Activated CD4-positive, CD25-positive, alpha-beta regulatory T cell (primary cell): ENCODE results near the gene ADA.
"Not testable (repeated sequence)": the region's sequence is repeated elsewhere in the genome, so short reads cannot be mapped to it uniquely, and the experiment has no call there.

Experiments used
- DNase-seq, 4 experiments: peaks; one replicate each; lab custom pipeline; 2025; lab: John Stamatoyannopoulos, UW

ADA gene

GRCh38 chr20:44599715-44600114, 51.8 kb downstream of the ADA start:
- no peak for DNase-seq

DNA sequence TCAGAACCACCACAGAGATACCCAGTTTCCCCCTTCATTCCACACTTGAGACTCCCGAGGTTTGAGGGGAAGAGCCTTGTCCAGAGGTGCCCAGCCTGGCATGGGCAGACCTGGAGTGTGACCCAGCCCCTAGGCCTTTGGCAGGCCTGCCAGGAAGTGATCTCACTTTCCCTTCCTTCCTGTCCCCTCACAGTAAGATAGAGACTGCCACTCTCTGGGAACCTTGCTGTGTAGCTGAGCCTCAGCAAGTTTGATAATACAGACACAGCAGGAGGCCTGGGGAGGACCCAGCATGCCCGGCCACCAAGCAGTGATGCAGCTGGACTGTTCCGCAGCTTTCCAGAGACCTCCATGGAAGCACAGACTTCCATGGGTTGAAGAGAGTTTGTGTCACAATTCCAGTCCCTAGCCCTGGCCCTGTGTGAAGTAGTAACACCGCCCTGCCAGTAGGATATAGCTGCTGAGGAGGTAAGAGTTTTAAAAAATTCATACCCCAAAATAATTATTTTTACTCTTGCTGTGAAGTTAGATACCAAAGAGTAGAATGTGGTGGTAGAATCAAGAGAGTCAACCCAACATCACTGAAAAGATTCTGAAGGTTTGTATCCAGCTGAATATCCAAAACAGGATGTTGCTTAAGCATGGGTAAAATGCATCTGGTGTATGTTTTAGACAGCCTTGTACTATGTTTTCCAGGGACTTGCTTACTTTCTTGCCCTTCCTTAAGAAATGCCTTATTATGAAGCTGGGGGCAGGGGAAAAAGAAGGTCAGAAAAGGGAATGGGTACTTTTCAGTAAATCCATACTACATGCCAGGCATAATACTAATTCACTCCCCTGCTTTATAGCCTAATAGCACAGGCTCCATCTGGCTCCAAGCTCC, 52.8 kb downstream of the ADA start:
- no peak for DNase-seq

DNA sequence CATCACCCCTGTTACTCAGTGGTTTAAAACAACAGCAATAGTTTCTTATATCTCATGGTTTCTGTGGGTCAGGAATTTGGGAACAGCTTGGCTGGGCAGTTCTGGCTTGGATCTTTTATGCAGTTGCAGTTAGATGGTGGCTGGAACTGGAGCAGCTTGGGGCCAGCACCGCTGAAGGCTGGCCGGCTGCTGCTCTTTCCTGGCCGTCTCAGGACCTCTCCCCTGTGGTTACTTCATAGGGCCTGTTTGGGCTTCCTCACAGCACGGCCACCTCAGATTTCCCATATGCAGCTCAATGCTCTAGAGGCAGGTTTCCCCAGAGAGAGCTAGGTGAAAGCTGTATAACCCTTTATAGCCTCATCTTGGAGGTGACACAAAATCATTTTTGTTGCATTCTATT, 53.6 kb downstream of the ADA start:
- DNase-seq, result no peak

DNA sequence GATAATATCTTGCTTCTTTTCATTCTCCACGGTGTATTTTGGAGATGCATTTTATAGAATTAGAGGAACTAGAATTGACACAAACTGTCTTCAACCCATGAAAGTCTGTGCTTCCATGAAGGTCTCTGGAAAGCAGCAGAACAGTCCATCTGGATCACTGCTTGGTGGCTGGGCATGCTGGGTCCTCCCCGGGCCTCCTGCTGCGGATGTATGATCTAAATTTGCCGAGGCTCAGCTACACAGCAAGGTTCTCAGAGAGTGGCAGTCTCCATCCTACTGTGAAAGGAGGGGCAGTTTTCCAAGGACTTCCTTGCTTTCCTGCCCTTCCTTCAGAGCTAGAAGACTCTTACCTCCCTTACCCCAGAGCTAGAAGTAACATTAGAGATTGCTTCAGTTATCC, 54.0 kb downstream of the ADA start:
- no peak for DNase-seq

DNA sequence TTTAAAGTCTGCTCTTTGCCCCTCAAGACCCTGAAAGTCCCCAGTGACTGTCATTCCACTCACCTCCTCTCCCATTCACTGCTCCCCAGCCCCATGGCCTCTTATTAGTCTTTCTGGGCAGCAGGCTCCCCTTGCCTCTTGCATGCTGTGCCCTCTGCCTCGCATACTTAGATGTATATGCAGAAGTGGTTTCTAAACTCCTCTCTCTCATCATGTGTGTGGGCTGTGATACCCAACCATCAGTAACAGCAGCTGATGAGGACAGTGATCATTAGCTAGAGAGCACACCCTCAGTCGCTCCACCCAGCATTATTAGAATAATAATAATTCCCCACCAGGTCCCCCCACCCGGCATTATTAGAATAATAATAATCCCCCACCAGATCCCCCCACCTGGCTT, 54.6 kb downstream of the ADA start:
- no peak for DNase-seq

GRCh38 chr20:44596010-44596409, 55.5 kb downstream of the ADA start:
- no peak for DNase-seq

GRCh38 chr20:44594730-44595129, 56.8 kb downstream of the ADA start:
- no peak for DNase-seq

DNA sequence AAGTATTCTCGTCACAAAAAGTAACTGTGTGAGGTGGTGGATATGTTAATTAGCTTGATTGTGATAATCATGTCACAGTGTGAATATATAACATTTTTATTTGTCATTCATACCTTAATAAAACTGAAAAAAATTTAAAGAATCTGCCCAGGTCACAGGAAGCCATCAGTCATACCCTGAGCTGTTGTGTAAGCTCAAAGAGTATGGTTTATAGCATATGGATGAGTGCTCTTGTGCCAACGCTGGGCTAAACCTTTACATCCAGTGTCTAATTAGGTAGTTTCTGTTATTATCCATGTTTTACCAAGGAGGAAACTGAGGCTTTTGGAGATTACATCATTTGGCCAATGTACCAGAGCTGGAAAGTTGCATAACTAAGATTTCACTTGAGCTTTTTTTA, 57.7 kb downstream of the ADA start:
- no peak for DNase-seq

DNA sequence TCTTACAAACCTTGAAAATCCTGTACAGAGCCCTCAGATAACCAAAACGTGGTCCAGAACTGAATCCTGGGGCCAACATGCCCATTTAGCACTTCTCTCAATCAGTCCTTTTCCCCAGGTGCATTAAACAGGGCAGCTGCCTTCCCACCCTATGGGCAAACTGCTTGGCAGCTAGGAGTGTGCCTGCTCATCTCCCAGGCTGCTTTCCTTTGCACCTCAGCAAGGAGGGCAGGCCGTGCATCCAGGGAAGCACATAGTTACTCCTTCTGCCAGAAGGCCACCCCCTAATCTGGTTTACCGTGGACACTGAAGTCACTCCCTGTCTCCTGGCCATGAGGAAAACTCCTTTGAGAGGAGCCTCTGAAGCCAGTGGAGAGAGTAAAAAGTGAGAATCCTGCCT, 59.1 kb downstream of the ADA start:
- no peak for DNase-seq

DNA sequence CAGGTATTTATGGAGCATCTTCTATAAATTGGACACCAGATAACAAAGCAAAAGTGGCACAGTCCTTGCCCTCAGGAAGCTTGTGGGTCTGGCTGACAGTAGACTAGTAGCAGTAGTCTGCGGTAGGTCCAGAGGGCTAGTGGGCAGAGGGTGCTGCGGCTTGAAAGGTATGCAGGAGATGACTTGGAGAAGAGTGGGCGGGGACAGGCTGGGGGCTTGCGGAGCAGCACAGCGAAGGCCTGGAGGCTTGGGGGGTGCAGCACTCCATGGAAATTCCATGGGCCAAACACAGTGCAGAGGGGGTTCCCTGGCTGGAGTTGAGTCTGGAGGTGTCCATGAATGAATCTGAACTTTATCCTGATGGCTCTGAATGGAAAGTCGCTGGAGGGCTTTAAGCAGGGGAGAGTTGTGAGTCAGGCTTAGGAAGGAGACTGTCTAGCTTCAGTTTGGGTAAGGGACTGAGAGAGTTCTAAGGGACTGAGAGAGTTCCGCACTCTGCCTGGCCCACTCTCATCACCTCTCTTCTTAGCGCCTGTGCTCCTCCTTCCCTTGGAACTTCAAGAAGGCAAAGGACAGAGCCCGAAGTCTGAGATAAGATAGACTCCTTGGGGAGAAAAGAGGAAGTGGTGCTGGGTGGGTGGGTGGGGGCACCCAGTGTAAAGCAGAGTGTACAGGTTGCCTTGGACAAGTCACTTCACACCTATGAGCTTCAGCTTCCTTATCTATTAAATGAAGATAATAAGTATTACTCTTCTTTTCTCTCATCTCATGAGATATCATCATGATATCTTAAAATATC, 60.3 kb downstream of the ADA start:
- no peak for DNase-seq

DNA sequence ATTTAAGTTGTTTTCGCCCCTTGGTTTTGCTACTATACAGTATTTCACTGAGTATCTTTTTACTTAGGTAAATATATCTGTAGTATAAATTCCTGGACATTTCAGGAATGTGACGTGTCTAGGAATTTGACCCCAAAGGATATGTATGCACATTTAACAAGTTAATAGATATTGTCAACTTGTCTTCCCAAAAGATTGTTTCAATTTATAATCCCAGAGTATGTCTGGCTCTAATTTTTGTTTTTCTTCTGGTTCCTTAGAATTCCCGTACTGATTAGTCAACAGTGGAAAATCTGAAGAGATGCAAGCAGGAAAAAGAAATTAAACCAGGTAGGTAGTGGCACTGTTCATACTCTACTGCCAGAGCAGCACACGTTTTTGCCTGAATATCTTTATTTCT, 62.0 kb downstream of the ADA start:
- DNase-seq, result no peak

DNA sequence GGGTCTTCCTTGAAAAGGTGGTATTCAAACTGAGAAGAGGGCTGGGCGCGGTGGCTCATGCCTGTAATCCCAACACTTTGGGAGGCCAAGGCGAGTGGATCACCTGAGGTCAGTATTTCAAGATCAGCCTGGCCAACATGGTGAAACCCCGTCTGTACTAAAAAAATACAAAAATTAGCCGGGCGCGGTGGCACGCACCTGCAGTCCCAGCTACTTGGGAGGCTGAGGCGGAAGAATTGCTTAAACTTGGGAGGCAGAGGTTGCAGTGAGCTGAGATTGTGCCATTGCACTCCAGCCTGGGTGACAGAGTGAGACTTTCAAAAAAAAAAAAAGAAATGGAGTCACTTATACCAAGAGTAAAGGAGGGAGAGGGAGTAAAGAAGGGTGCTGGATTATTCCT, 63.2 kb downstream of the ADA start:
- not testable (repeated sequence) for DNase-seq

DNA sequence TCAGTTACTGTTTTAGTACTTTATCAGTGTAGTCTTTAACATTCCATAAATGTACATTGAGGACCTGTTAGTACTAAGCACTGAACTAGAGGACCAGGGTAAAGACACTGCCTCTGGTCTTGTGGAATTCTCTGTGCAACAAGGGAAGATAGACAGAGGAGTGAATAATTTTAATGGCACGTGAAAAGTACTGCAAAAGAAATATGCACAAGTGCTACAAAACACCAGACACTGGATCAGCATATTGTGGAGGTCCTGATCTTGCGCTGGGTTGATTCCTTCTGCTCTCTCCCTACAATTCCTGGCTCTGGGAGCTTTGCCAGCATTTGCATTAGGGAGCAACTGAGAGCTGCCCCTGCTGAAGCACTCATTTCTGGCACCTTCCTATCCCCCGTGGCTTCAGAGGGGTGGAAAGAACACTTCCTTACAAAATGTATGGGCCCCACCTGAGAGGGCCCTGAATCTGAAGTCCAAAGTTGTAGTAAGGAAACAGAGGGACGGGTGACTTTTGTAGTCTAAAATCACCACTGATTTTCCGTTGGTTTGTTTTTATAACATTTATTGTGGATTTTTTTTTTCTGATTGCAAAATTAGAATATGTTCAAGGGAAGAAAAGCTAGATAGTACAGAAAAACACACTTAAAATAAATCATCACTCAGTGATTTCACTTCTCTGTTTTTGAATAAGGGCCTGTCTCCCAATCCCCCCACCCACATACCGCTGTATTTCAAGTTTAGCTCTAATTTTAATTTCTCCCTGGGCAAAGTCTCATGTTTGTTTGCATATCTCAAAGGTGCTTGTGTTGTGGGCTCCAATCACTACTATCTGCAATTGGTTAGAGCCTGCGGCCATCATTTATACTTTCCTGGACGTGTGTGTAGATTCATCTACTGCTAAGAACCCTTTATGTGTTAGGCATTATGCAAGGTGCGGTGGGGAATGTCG, 64.2 kb downstream of the ADA start:
- DNase-seq, result no peak

GRCh38 chr20:44586289-44586911, 65.1 kb downstream of the ADA start:
- DNase-seq, result no peak

DNA sequence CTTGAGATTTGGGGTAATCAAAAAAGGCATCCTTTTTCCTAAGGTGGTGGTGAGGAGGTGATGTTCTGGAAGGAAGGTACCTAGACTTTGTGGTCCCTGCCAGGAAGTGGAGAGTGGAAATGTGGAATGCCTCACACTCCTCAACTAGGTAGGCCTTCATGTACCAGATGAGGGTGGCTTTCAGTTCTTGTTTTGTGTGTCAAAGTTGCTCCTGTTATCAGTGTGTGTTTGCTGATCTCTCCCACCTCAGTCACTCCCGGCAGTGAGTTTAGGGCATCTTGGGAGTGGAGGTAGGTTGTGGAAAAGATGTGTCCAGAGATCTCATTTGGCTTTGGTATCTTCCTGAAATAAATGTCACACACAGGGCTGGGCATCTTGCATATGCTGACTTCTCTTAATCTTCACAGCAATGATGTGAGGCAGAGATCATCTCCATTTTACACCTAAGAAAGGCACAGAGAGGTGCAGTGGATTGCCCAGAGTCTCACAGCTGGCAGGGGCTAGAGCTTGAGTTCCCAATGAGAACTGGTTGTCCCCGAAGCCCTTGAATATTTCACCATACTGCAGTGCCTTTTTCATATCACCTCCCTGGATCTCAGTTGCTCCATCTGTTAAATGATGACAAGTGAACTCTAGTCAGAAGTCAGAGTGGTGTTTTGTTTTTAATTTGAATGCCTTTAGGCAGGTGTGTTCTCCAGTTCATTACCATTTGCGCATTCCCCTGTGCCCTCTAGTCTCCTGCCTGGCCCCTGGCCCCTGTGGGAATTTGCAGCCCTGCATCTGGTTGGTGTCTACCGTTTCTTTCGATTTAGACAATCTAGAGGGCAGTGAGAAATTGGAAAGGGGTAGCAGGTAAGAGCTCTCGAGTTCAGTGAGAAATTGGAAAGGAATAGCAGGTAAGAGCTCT, 66.2 kb downstream of the ADA start:
- DNase-seq, result no peak

DNA sequence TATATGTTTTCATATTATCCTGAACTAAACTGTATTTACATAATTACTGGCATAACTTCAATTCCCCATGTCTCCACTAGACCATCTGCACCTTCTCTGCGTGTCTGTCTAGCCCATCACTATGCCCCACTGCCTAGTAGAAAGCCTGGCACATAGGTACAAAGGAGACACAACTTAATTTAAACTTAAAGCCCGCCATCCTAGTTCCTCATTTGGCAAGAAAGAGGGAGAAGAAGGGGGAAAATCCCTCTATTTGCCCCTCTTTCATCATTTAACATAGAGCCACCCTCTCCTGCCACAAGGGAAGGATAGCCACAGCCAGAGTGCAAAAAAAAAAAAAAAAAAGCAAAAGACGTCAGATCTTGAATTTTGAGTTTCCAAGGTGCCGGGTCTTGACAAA, 67.3 kb downstream of the ADA start:
- no peak for DNase-seq

DNA sequence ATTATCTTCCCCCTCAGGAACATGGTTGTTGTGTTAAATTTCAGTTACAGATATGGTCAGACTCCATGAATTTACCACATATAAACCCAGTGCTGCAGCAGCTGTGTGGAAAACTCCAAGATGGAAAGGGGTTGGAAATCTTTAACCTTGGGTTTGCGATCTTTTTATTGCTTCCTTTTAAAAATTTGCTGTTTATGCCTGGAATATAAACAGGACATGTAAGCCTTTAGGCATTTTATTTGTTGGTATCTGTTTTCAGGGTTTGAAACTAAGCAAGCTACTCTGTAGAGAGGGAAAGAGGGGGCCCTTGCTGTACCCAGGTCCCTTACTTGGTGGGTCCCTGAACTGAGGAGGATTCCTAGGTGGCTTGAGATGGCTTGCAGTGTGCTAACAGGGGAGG, 68.3 kb downstream of the ADA start:
- DNase-seq, result no peak

GRCh38 chr20:44582311-44583025, 69.0 kb downstream of the ADA start, which contains the start of gene PKIG:
Gene PKIG, plus strand, starts transcription at chr20:44582579. Its CDS starts 31,978 bp downstream, at chr20:44614557.
- DNase-seq, result no peak

- DNase-seq, result no peak
Measured at GRCh38 chr20:44581515-44581914, 70.0 kb downstream of the ADA start.
